HepG2 (cell line): Measurements from ENCODE around the gene ABHD17B. TPM values are rescaled to one million over a fixed set of nuclear protein-coding genes. Genes with fewer than 3 reads are reported as not detected.

Experiments used
- ATF6 ChIP-seq: sonication (generic); formaldehyde crosslinking; conservative IDR thresholded peaks from 2 replicates; pipeline ENCODE4 v1.4.0; 2020; ENCODE audit warnings: missing genetic modification reagents
- BRF2 ChIP-seq: sonication (generic); formaldehyde crosslinking; IDR thresholded peaks from 2 replicates; pipeline ENCODE4 v1.8.1; 2022; ENCODE audit warnings: mild to moderate bottlenecking, missing genetic modification reagents
- FOXK1 ChIP-seq: sonication (generic); formaldehyde crosslinking; IDR thresholded peaks from 2 replicates; pipeline ENCODE4 v1.4.0; 2020; ENCODE audit warnings: low read depth, missing genetic modification reagents, borderline replicate concordance
- HBP1 ChIP-seq: IDR thresholded peaks from 2 replicates; pipeline ENCODE4 v1.6.1; 2016; ENCODE audit warnings: low read depth, control low read depth
- HNRNPUL1 ChIP-seq: fragments of 200-400 bp; formaldehyde crosslinking; IDR thresholded peaks from 2 replicates; pipeline ENCODE4 v1.6.1; 2017; ENCODE audit warnings: low read depth, mild to moderate bottlenecking, low read length, moderate library complexity
- KDM3A ChIP-seq: IDR thresholded peaks from 2 replicates; pipeline ENCODE4 v1.6.1; 2018; ENCODE audit warnings: low read depth, missing compliant biosample characterization
- ZFP36 ChIP-seq: fragments of 150-350 bp; IDR thresholded peaks from 2 replicates; pipeline ENCODE4 v1.6.1; 2018; ENCODE audit warnings: borderline replicate concordance, low read length, low read depth; ENCODE audit not compliant: partially characterized antibody
- ZNF276 ChIP-seq: sonication (generic); formaldehyde crosslinking; IDR thresholded peaks from 2 replicates; pipeline ENCODE4 v1.4.0; 2020; ENCODE audit warnings: mild to moderate bottlenecking, low read depth, missing genetic modification reagents
- ZNF446 ChIP-seq: sonication (generic); formaldehyde crosslinking; IDR thresholded peaks from 2 replicates; pipeline ENCODE4 v1.5.0; 2020; ENCODE audit warnings: mild to moderate bottlenecking, missing genetic modification reagents
- ZNF615 ChIP-seq: sonication (generic); formaldehyde crosslinking; IDR thresholded peaks from 2 replicates; pipeline ENCODE4 v1.5.0; 2020; ENCODE audit warnings: mild to moderate bottlenecking, missing genetic modification reagents, borderline replicate concordance
- ZNF691 ChIP-seq: sonication (generic); formaldehyde crosslinking; IDR thresholded peaks from 2 replicates; pipeline ENCODE4 v1.4.0; 2020; ENCODE audit warnings: missing genetic modification reagents, low read depth, mild to moderate bottlenecking, borderline replicate concordance
- polyA plus RNA-seq, 8 experiments: library from polyadenylated mRNA; depleted of rRNA in 3 of 8; stranded (reverse) in 7 of 8; unstranded in 1 of 8; fragments of >200 nt; fragmentation: Illumina TruSeq in 4 of 8; extraction: Trizol in 4 of 8; gene quantifications; 2 replicates each; pipeline versions ENCODE4 v1.2.1 to v1.2.3, GENCODE V29; 2011 to 2016; ENCODE audit warnings: low read depth in 4 of 8, missing spikeins in 1 of 8, mixed read lengths in 1 of 8; ENCODE audit not compliant: insufficient read depth in 1 of 8
- total RNA-seq, 5 experiments: library from RNA; depleted of rRNA; stranded (reverse); fragments of >200 nt; fragmentation: Illumina TruSeq; extraction: Trizol; gene quantifications; 2 replicates each; pipeline ENCODE4 v1.2.3, GENCODE V29; 2016; ENCODE audit warnings: low read depth in 1 of 5

The ABHD17B gene
- total and polyA plus RNA-seq, 2 of the 13 experiments (the other 11 are each of a cell fraction or from before 2014, with no cell fraction given), result 11.3 to 22.0 TPM

GRCh38 chr9:71911061-71911907 is at the start of gene ABHD17B, which contains the start of gene C9orf85 (continued):
- no peak for TF ChIP-seq ZNF691
- no peak for TF ChIP-seq KDM3A
- no peak for TF ChIP-seq ZNF615
- TF ChIP-seq ZFP36, result no peak
- peak; percentile 34; the same call in 1 of the 2 replicates for TF ChIP-seq ATF6
- TF ChIP-seq ZNF446 (CRISPR knock-in tag), result peak; percentile 50; the same call in 1 of the 2 replicates
- 0 out of 2 replicates have a peak, but pooled peaks have one; percentile 12 for TF ChIP-seq FOXK1 (CRISPR knock-in tag)
- TF ChIP-seq ZNF276, result 0 out of 2 replicates have a peak, but pooled peaks have one; percentile 3
- no peak; the same call in 1 of the 2 replicates for TF ChIP-seq HBP1 (CRISPR knock-in tag)
- TF ChIP-seq BRF2 (CRISPR knock-in tag), result peak; percentile 74; the same call in 1 of the 2 replicates
- no peak for TF ChIP-seq HNRNPUL1
